ENCODE results near the gene PLCB4.

Gene PLCB4

GRCh38 chr20:9518576-9519175 is 449.8 kb downstream of the PLCB4 start:
- no peak for DNase-seq (ENCODE audit: low read depth in 2 of 2)

- DNase-seq (ENCODE audit: low read depth in 2 of 2) = no peak
Observed at GRCh38 chr20:9520086-9520485, 451.2 kb downstream of the PLCB4 start.

GRCh38 chr20:9523636-9524035 is 454.7 kb downstream of the PLCB4 start:
- no peak for DNase-seq (ENCODE audit: low read depth in 2 of 2)
